Left kidney (tissue), 2 donors: ENCODE results near the gene WWOX. TPM values are rescaled to one million over a fixed set of nuclear protein-coding genes. Genes with fewer than 3 reads are reported as not detected.

Source experiments
- DNase-seq: peaks from one replicate; pipeline ENCODE4 v3.0.0-alpha.2; 2013
- polyA plus RNA-seq: library from polyadenylated mRNA; unstranded; fragments of 120-200 nt; gene quantifications from one replicate; pipeline ENCODE4 v1.2.1, GENCODE V29; 2013; ENCODE audit not compliant: insufficient read length

The WWOX gene
- polyA plus RNA-seq, 1 donor: 34.1 TPM

GRCh38 chr16:78611318-78611717 is 511.9 kb downstream of the WWOX start:
- no peak for DNase-seq

- no peak for DNase-seq
Measured at GRCh38 chr16:78619811-78620210, 520.4 kb downstream of the WWOX start.

- no peak for DNase-seq
Measured at GRCh38 chr16:78620291-78620690, 520.8 kb downstream of the WWOX start.

- DNase-seq: no peak
Measured at GRCh38 chr16:78623796-78624195, 524.3 kb downstream of the WWOX start.

- no peak for DNase-seq
Measured at GRCh38 chr16:78624366-78624765, 524.9 kb downstream of the WWOX start.

- no peak for DNase-seq
Measured at GRCh38 chr16:78628461-78629045, 529.1 kb downstream of the WWOX start.

- no peak for DNase-seq
Measured at GRCh38 chr16:78629173-78629572, 529.7 kb downstream of the WWOX start.

- no peak for DNase-seq
Measured at GRCh38 chr16:78630102-78630501, 530.6 kb downstream of the WWOX start.

- DNase-seq: no peak
Measured at GRCh38 chr16:78633551-78633950, 534.1 kb downstream of the WWOX start.

GRCh38 chr16:78635807-78636206 is 536.4 kb downstream of the WWOX start:
- DNase-seq: no peak

GRCh38 chr16:78638371-78638770 is 538.9 kb downstream of the WWOX start:
- no peak for DNase-seq

GRCh38 chr16:78639775-78640174 is 540.3 kb downstream of the WWOX start:
- DNase-seq: no peak

GRCh38 chr16:78640886-78641285 is 541.4 kb downstream of the WWOX start:
- no peak for DNase-seq

- DNase-seq: no peak
Measured at GRCh38 chr16:78641433-78641832, 542.0 kb downstream of the WWOX start.

GRCh38 chr16:78642621-78643285 is 543.3 kb downstream of the WWOX start:
- DNase-seq: no peak

GRCh38 chr16:78645657-78646056 is 546.2 kb downstream of the WWOX start:
- no peak for DNase-seq

- DNase-seq: no peak
Measured at GRCh38 chr16:78647019-78647418, 547.6 kb downstream of the WWOX start.

- no peak for DNase-seq
Measured at GRCh38 chr16:78647491-78647890, 548.0 kb downstream of the WWOX start.

GRCh38 chr16:78648517-78648916 is 549.1 kb downstream of the WWOX start:
- DNase-seq: no peak

GRCh38 chr16:78650339-78651074 is 551.1 kb downstream of the WWOX start:
- no peak for DNase-seq

- no peak for DNase-seq
Measured at GRCh38 chr16:78654929-78655328, 555.5 kb downstream of the WWOX start.

- DNase-seq: no peak
Measured at GRCh38 chr16:78655331-78656113, 556.1 kb downstream of the WWOX start.

- no peak for DNase-seq
Measured at GRCh38 chr16:78656887-78657286, 557.4 kb downstream of the WWOX start.
